22Rv1 (cell line): ENCODE data around the gene EXOC1L.

Experiments
- CTCF ChIP-seq: fragments of 450-650 bp; IDR thresholded peaks from 2 replicates; pipeline ENCODE4 v1.5.1; 2017; ENCODE audit warnings: mild to moderate bottlenecking
- ZFX ChIP-seq: fragments of 450-650 bp; IDR thresholded peaks from 2 replicates; pipeline ENCODE4 v1.6.1; 2017; ENCODE audit warnings: antibody characterized with exemption, borderline replicate concordance

GRCh38 chr4:55879224-55879623 is 59.6 kb downstream of the EXOC1L start:
- no peak for TF ChIP-seq ZFX
- no peak for TF ChIP-seq CTCF
